GM23338 (cell line): ENCODE data around the gene ITFG1. TPM values are rescaled to one million over a fixed set of nuclear protein-coding genes. Genes with fewer than 3 reads are reported as not detected.

Source experiments
- ATAC-seq: fragments of 200-7000 bp; cut with Tn5 transposase; 3 replicates; pipeline ENCODE4 v1.9.1; 2020
- DNase-seq: peaks from one replicate; pipeline ENCODE4 v3.0.0-alpha.2; 2015; ENCODE audit warnings: low spot score
- H2AFZ ChIP-seq: fragments of 200-600 bp; sonication (generic); 2 replicates; pipeline ENCODE4 v1.8.0; 2016; ENCODE audit warnings: antibody characterized with exemption, mild to moderate bottlenecking, moderate library complexity
- H3F3A ChIP-seq: fragments of 200-600 bp; sonication (generic); replicated peaks from 2 replicates; pipeline ENCODE4 v1.8.0; 2017; ENCODE audit warnings: antibody characterized with exemption, mixed run types, low read depth
- H3K27ac ChIP-seq: fragments of 200-600 bp; sonication (generic); 2 replicates; pipeline ENCODE4 v1.6.1; 2016; ENCODE audit warnings: low read depth
- H3K27me3 ChIP-seq: fragments of 200-600 bp; sonication (generic); 2 replicates; pipeline ENCODE4 v1.8.0; 2016; ENCODE audit warnings: mild to moderate bottlenecking, mixed run types, moderate library complexity; ENCODE audit not compliant: insufficient read depth
- H3K36me3 ChIP-seq: fragments of 200-600 bp; sonication (generic); 2 replicates; pipeline ENCODE4 v1.8.0; 2016; ENCODE audit warnings: mild to moderate bottlenecking; ENCODE audit not compliant: insufficient read depth
- H3K4me1 ChIP-seq: fragments of 200-600 bp; sonication (generic); 2 replicates; pipeline ENCODE4 v1.8.0; 2016; ENCODE audit warnings: mild to moderate bottlenecking, moderate library complexity; ENCODE audit not compliant: insufficient read depth
- H3K4me2 ChIP-seq: fragments of 200-600 bp; sonication (generic); 2 replicates; pipeline ENCODE4 v1.7.1; 2017; ENCODE audit warnings: mixed run types
- H3K4me3 ChIP-seq: fragments of 200-600 bp; sonication (generic); 2 replicates; pipeline ENCODE4 v1.6.1; 2016; ENCODE audit warnings: mixed run types
- H3K79me2 ChIP-seq: fragments of 200-600 bp; sonication (generic); replicated peaks from 2 replicates; pipeline ENCODE4 v1.8.0; 2017; ENCODE audit warnings: mild to moderate bottlenecking; ENCODE audit not compliant: insufficient read depth
- H3K9me2 ChIP-seq: fragments of 200-600 bp; sonication (generic); 2 replicates; pipeline ENCODE4 v1.8.0; 2017; ENCODE audit not compliant: insufficient read depth
- H4K20me1 ChIP-seq: fragments of 200-600 bp; sonication (generic); replicated peaks from 2 replicates; pipeline ENCODE4 v1.8.0; 2017; ENCODE audit warnings: mild to moderate bottlenecking; ENCODE audit not compliant: insufficient read depth
- H3K27ac Mint-ChIP-seq: 2 replicates; pipeline ENCODE4 v1.8.0; 2020; ENCODE audit warnings: inconsistent platforms, mild to moderate bottlenecking, moderate library complexity, mixed read lengths
- H3K27me3 Mint-ChIP-seq: 3 replicates; pipeline ENCODE4 v1.8.0; 2022; ENCODE audit warnings: low read depth, mild to moderate bottlenecking, moderate library complexity, mixed read lengths, inconsistent platforms; ENCODE audit not compliant: insufficient read depth, poor library complexity
- H3K36me3 Mint-ChIP-seq: 3 replicates; pipeline ENCODE4 v1.8.0; 2021; ENCODE audit warnings: low read depth, mild to moderate bottlenecking, inconsistent platforms, moderate library complexity, mixed read lengths
- H3K4me1 Mint-ChIP-seq: 3 replicates; pipeline ENCODE4 v1.8.0; 2020; ENCODE audit warnings: mild to moderate bottlenecking, inconsistent platforms, mixed read lengths
- H3K4me3 Mint-ChIP-seq: 3 replicates; pipeline ENCODE4 v1.8.0; 2021; ENCODE audit warnings: moderate library complexity, mild to moderate bottlenecking, inconsistent platforms, mixed read lengths
- H3K9me3 Mint-ChIP-seq: 3 replicates; pipeline ENCODE4 v1.8.0; 2020; ENCODE audit warnings: moderate library complexity, mild to moderate bottlenecking, inconsistent platforms, mixed read lengths
- EZH2 ChIP-seq: fragments of 200-600 bp; sonication (generic); IDR thresholded peaks from one replicate; pipeline ENCODE4 v1.8.0; 2017; ENCODE audit warnings: antibody characterized with exemption, mild to moderate bottlenecking, low read depth; ENCODE audit not compliant: unreplicated experiment
- EZH2phosphoT487 ChIP-seq: fragments of 200-600 bp; sonication (generic); IDR thresholded peaks from one replicate; pipeline ENCODE4 v1.8.1; 2018; ENCODE audit warnings: antibody characterized with exemption; ENCODE audit not compliant: unreplicated experiment
- JUNB ChIP-seq: IDR thresholded peaks from one replicate; pipeline ENCODE4 v1.6.1; 2016; ENCODE audit warnings: antibody characterized with exemption; ENCODE audit not compliant: unreplicated experiment
- ZNF114 ChIP-seq: fragments of 250-450 bp; sonication (Bioruptor Pico); IDR thresholded peaks from 2 replicates; pipeline ENCODE4 v1.5.0; 2020; ENCODE audit warnings: mild to moderate bottlenecking, moderate library complexity
- ZNF331 ChIP-seq: fragments of 250-450 bp; sonication (Bioruptor Pico); IDR thresholded peaks from 2 replicates; pipeline ENCODE4 v1.5.0; 2020; ENCODE audit warnings: low read depth, mild to moderate bottlenecking, moderate library complexity
- polyA plus RNA-seq: library from polyadenylated mRNA; unstranded; fragments of >200 nt; fragmentation: Nextera tagmentation; extraction: Ambion mirVana; gene quantifications from 2 replicates; pipeline ENCODE4 v1.2.1, GENCODE V29; 2016
- total RNA-seq: library from RNA; depleted of rRNA; stranded (reverse); fragments of >200 nt; shearing (Covaris generic); gene quantifications from 2 replicates; pipeline ENCODE4 v1.2.3, GENCODE V29; 2014
- TF ChIP-seq, protein P1 (sequence below): IDR thresholded peaks from one replicate; pipeline ENCODE4 v1.6.1; 2018; ENCODE audit warnings: antibody characterized with exemption; ENCODE audit not compliant: unreplicated experiment
- TF ChIP-seq, protein P2 (sequence below): fragments of 250-450 bp; sonication (Bioruptor Pico); IDR thresholded peaks from 2 replicates; pipeline ENCODE4 v1.5.0; 2020; ENCODE audit warnings: mild to moderate bottlenecking, moderate library complexity
- TF ChIP-seq, protein P3 (sequence below): IDR thresholded peaks from 2 replicates; pipeline ENCODE4 v1.6.1; 2016; ENCODE audit warnings: antibody characterized with exemption
- TF ChIP-seq, protein P4 (sequence below), 2 experiments: fragments of 200-600 bp in 1 of 2; sonication (generic) in 1 of 2; conservative IDR thresholded peaks; 2 replicates each; pipeline versions ENCODE4 v1.5.1 to v1.6.1; 2016 to 2017; ENCODE audit warnings: antibody characterized with exemption in 2 of 2, low read depth in 2 of 2, mild to moderate bottlenecking in 2 of 2, moderate library complexity in 1 of 2

ITFG1 gene
- total and polyA plus RNA-seq, 2 experiments from 2014 or later: 18.5 to 26.9 TPM

DNA sequence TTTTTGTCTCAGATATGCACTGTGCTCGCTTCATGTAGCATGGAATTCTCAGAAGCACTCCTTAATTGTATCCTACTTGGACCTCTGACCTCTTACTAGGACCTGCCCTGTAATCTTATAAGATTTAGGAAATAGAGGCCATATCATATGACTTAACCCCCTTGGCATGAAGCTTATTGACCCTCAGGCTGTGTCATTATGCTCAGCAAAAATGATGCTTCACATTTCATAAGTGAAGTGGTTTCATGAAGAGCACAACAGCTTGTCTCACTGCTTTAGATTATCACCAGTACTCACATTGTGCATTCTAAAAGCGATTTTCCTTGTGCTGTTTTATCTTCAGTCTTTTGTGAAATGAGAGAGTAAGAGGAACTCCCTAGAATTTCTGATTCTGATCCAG, 6.6 kb upstream of the ITFG1 start (continued):
- TF ChIP-seq, protein P1, sequence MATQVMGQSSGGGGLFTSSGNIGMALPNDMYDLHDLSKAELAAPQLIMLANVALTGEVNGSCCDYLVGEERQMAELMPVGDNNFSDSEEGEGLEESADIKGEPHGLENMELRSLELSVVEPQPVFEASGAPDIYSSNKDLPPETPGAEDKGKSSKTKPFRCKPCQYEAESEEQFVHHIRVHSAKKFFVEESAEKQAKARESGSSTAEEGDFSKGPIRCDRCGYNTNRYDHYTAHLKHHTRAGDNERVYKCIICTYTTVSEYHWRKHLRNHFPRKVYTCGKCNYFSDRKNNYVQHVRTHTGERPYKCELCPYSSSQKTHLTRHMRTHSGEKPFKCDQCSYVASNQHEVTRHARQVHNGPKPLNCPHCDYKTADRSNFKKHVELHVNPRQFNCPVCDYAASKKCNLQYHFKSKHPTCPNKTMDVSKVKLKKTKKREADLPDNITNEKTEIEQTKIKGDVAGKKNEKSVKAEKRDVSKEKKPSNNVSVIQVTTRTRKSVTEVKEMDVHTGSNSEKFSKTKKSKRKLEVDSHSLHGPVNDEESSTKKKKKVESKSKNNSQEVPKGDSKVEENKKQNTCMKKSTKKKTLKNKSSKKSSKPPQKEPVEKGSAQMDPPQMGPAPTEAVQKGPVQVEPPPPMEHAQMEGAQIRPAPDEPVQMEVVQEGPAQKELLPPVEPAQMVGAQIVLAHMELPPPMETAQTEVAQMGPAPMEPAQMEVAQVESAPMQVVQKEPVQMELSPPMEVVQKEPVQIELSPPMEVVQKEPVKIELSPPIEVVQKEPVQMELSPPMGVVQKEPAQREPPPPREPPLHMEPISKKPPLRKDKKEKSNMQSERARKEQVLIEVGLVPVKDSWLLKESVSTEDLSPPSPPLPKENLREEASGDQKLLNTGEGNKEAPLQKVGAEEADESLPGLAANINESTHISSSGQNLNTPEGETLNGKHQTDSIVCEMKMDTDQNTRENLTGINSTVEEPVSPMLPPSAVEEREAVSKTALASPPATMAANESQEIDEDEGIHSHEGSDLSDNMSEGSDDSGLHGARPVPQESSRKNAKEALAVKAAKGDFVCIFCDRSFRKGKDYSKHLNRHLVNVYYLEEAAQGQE: no peak
- no peak for TF ChIP-seq JUNB
- TF ChIP-seq, protein P2, sequence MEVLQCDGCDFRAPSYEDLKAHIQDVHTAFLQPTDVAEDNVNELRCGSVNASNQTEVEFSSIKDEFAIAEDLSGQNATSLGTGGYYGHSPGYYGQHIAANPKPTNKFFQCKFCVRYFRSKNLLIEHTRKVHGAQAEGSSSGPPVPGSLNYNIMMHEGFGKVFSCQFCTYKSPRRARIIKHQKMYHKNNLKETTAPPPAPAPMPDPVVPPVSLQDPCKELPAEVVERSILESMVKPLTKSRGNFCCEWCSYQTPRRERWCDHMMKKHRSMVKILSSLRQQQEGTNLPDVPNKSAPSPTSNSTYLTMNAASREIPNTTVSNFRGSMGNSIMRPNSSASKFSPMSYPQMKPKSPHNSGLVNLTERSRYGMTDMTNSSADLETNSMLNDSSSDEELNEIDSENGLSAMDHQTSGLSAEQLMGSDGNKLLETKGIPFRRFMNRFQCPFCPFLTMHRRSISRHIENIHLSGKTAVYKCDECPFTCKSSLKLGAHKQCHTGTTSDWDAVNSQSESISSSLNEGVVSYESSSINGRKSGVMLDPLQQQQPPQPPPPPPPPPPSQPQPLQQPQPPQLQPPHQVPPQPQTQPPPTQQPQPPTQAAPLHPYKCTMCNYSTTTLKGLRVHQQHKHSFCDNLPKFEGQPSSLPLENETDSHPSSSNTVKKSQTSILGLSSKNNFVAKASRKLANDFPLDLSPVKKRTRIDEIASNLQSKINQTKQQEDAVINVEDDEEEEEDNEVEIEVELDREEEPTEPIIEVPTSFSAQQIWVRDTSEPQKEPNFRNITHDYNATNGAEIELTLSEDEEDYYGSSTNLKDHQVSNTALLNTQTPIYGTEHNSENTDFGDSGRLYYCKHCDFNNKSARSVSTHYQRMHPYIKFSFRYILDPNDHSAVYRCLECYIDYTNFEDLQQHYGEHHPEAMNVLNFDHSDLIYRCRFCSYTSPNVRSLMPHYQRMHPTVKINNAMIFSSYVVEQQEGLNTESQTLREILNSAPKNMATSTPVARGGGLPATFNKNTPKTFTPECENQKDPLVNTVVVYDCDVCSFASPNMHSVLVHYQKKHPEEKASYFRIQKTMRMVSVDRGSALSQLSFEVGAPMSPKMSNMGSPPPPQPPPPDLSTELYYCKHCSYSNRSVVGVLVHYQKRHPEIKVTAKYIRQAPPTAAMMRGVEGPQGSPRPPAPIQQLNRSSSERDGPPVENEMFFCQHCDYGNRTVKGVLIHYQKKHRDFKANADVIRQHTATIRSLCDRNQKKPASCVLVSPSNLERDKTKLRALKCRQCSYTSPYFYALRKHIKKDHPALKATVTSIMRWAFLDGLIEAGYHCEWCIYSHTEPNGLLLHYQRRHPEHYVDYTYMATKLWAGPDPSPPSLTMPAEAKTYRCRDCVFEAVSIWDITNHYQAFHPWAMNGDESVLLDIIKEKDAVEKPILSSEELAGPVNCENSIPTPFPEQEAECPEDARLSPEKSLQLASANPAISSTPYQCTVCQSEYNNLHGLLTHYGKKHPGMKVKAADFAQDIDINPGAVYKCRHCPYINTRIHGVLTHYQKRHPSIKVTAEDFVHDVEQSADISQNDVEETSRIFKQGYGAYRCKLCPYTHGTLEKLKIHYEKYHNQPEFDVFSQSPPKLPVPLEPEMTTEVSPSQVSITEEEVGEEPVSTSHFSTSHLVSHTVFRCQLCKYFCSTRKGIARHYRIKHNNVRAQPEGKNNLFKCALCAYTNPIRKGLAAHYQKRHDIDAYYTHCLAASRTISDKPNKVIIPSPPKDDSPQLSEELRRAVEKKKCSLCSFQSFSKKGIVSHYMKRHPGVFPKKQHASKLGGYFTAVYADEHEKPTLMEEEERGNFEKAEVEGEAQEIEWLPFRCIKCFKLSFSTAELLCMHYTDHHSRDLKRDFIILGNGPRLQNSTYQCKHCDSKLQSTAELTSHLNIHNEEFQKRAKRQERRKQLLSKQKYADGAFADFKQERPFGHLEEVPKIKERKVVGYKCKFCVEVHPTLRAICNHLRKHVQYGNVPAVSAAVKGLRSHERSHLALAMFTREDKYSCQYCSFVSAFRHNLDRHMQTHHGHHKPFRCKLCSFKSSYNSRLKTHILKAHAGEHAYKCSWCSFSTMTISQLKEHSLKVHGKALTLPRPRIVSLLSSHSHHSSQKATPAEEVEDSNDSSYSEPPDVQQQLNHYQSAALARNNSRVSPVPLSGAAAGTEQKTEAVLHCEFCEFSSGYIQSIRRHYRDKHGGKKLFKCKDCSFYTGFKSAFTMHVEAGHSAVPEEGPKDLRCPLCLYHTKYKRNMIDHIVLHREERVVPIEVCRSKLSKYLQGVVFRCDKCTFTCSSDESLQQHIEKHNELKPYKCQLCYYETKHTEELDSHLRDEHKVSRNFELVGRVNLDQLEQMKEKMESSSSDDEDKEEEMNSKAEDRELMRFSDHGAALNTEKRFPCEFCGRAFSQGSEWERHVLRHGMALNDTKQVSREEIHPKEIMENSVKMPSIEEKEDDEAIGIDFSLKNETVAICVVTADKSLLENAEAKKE (CRISPR knock-in tag): no peak

DNA sequence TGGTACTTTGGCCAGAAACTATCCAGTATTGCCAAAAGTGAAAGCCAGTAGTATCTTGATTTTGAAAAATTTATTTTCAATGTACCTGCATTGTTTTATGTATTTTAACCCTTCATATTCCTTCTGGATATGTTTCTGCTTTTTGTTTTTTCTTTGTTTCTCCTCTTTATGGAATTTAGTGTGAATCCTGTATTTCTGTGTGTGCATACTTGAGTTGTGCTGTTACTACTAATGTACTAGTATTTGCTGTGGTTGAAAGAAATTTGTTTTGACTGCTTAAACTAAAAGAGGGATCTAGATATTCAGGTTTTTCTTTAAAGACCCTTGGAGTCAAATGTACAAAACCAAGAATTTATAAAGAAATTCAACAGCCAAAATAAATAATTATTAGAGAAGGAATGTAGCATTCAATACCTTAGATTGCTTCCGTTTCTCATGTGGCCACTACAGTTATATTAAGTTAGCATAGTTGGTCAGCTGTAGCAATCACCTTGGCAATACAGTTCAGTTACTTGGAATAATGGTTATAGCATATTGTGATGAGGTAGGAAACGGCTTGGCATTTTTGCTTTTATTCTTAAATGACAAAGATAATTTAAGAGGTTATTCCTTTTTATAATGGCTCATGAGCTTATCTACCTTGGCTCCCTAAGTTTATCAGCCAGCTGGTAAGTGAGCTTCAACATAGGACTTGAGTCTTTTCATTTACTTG, 5.2 kb upstream of the ITFG1 start:
- Histone ChIP-seq H3K9me2 (no peaks in the 10 kb centered on the region), H3K36me3 (no peaks in the 10 kb centered on the region), H3K4me3 (no peak overlapping the region), H2AFZ (no peak overlapping the region), H3K27me3 (no peaks in the 10 kb centered on the region), H3K27ac (no peak overlapping the region), H3K4me2 (no peak overlapping the region), H3K4me1 (peaks cover 15% of the 10 kb centered on the region), H3K79me2 (peaks cover 30% of the 10 kb centered on the region), H3F3A (no peaks in the 10 kb centered on the region; the same call in 1 of the 2 replicates), H4K20me1 (no peaks in the 10 kb centered on the region; the same call in 1 of the 2 replicates)
- peaks cover 7% of the 10 kb centered on the region for H3K27me3 Mint-ChIP-seq
- H3K9me3 Mint-ChIP-seq: no peaks in the 10 kb centered on the region
- H3K36me3 Mint-ChIP-seq: no peaks in the 10 kb centered on the region
- peaks cover 23% of the 10 kb centered on the region for H3K4me1 Mint-ChIP-seq
- ATAC-seq (no peak), DNase-seq (no peak)
- no peak overlapping the region for H3K4me3 Mint-ChIP-seq
- H3K27ac Mint-ChIP-seq: no peak overlapping the region
- TF ChIP-seq, protein P3, sequence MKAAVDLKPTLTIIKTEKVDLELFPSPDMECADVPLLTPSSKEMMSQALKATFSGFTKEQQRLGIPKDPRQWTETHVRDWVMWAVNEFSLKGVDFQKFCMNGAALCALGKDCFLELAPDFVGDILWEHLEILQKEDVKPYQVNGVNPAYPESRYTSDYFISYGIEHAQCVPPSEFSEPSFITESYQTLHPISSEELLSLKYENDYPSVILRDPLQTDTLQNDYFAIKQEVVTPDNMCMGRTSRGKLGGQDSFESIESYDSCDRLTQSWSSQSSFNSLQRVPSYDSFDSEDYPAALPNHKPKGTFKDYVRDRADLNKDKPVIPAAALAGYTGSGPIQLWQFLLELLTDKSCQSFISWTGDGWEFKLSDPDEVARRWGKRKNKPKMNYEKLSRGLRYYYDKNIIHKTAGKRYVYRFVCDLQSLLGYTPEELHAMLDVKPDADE: no peak
- no peak for TF ChIP-seq EZH2phosphoT487
- TF ChIP-seq, protein P4, sequence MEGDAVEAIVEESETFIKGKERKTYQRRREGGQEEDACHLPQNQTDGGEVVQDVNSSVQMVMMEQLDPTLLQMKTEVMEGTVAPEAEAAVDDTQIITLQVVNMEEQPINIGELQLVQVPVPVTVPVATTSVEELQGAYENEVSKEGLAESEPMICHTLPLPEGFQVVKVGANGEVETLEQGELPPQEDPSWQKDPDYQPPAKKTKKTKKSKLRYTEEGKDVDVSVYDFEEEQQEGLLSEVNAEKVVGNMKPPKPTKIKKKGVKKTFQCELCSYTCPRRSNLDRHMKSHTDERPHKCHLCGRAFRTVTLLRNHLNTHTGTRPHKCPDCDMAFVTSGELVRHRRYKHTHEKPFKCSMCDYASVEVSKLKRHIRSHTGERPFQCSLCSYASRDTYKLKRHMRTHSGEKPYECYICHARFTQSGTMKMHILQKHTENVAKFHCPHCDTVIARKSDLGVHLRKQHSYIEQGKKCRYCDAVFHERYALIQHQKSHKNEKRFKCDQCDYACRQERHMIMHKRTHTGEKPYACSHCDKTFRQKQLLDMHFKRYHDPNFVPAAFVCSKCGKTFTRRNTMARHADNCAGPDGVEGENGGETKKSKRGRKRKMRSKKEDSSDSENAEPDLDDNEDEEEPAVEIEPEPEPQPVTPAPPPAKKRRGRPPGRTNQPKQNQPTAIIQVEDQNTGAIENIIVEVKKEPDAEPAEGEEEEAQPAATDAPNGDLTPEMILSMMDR (conservative IDR thresholded peaks at IDR 0.05; ENCODE audit: low read depth in 2 of 2): no peak
- TF ChIP-seq EZH2: no peak
- no peak for TF ChIP-seq ZNF331
- no peak for TF ChIP-seq ZNF114 (CRISPR knock-in tag)
